GM19467 (cell line): ENCODE results near the gene GRHL1.

Experiments
- ATAC-seq: cut with Tn5 transposase; IDR thresholded peaks from one replicate; pipeline ENCODE4 v1.9.1; 2021; ENCODE audit warnings: mild to moderate bottlenecking, moderate library complexity; ENCODE audit not compliant: unreplicated experiment

The GRHL1 gene

DNA sequence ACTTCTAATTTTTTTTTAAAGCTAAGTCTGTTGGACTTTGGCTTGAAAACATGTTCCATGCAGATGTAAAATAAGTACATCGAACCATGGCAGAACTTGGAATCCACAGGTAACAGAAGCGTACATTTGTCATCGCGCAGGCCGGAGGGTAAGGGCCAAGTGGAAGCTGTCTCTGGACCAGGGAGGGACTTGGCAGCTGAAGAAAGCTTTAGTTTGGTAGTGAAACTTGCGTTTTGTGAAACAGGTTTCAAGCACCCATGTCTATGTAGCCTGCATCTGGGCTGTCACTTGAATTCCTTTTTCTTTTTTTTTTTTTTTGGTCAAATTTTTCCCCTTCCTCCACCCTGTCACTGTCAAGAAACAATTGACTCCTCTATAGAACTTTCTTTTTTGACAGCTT lies 20.4 kb downstream of the GRHL1 start:
- ATAC-seq, result no peak

DNA sequence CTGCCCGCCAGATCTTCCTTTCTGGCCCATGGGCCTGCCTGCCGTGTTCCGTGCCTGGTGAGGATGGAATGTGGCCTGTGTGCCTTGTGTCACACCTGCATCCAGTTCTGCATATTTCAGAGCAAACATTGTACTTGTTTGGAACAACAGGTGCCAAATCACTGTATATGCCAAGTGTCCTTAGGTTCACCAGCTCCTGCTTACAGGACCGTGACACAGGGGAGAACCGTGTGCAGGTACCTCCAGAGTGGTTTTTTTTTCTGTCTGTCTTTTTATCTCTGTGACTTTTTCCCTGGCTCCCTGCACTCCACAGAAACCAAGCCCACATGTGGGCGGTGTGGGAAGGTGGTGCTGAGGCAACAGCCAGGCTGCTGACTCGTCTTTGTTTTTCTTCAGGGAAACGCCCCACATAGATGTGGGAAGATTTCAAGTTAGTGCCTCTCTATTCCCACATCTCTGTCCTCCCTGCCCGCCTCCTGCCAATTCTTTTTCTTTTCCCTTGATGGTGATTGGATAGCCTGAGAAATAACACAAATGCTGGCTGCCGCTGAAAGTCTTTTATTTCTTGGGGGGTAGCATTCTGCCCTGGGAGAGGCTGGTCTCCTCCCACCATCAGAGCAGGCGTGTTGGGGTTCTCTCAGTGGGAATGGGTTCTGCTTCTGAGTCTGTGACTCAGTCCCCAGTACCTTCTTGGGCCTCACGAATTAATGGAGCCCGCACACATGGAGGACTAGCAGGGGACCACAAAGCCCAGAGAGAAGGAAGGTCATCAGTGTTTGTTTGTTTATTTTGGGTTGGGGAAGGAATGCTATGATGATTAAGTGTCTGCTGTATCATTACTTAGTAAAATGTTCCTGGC lies 21.4 kb downstream of the GRHL1 start:
- ATAC-seq, result no peak

DNA sequence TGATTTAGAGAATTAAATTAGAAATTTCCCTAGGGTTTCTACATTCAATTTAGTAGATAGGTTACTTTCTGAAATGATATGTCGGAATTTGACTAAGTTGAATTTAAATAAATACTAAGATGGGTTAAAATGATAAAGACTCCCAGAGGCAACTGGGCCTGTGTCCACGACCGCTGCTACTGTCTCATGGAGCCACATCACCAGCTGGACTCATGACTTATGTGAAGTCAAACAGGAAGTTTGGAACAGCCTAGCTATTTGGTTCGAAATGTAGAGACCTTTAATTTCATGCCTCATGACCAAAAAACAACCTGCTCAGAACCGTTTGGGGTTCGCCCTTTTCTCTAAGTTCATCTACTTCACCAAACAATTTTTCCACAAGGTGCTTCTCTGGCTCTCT lies 22.2 kb downstream of the GRHL1 start:
- ATAC-seq, result no peak

DNA sequence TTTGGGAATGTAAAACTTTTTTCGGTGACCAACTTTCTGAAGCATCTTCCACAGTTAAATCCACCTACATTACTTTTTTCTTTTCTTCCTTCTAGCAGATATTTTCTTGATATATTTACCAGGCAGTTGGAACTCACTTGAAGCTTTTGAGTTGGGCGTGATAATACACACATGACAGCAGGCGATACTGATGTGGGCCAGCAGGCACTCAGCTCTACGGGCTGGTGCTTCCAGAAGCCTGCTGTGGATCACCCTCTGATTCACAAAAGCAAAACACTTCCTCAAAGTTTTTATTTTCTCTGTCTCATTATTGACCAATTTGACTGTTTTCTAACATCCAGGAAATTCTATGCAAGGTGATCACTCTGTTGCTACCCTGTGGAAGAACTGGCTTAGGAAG lies 22.9 kb downstream of the GRHL1 start:
- ATAC-seq, result no peak

DNA sequence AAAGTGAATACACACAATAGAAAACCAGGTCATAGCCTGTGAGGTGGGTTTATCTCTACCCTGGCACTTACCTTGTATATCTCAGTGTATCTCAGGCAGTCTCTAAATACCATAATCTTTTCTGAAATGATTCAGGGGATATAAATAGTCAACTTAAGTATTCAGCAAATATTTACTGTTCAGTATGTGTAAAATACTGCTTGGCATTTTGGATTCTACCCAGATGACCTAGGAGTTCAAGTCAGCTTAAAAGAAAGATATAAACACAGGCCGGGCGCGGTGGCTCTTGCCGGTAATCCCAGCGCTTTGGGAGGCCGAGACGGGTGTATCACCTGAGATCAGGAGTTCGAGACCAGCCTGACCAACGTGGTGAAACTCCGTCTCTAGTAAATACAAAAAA lies 23.8 kb downstream of the GRHL1 start:
- ATAC-seq, result no peak

DNA sequence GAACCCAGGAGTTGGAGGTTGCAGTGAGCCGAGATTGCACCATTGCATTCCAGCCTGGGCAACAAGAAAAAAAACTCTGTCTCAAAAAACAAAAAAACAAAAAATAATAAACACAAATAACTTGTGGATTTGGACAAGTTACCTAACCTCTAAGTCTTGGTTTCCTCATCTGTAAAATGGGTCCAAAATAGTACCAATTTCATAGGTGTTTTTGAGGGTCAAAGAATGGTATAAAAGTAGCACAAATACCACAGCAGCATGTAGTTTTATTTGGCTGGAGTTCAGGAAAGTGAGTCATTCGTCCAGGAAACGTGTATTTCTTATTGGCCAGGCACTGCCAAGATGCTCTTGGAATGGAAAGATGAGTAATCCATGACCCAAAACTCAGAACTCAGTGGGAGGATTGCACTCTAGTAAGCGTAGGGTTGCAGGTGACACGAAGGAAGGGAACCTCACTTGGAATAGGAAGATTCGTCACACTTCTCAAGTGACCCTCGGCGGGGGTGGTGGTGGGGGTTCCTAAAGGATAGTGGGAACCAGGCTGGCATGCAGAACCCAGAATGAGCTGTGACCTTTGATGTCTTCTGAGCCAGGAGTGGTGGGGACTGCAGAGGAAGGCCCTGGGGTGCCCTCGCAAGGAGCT lies 24.4 kb downstream of the GRHL1 start:
- no peak for ATAC-seq

DNA sequence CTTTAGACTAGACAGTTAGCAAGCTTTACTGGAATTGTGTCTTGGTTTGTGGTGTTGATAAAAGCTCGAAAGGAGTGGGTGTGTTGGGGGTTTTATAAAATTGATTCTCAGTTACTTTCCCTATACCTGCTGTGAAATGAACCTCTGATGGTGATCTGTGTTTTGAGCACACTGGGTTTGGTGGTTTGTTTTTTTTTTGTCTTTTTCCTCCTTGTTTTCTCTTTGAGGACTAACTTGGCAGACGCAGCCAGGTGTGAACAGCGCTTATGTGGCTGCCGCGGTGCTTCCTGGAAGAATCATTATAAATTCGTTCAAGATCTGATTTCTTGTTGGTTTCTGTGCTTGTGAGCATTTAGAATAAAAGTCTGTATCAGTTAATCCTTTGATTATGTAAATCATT lies 28.5 kb downstream of the GRHL1 start:
- no peak for ATAC-seq

DNA sequence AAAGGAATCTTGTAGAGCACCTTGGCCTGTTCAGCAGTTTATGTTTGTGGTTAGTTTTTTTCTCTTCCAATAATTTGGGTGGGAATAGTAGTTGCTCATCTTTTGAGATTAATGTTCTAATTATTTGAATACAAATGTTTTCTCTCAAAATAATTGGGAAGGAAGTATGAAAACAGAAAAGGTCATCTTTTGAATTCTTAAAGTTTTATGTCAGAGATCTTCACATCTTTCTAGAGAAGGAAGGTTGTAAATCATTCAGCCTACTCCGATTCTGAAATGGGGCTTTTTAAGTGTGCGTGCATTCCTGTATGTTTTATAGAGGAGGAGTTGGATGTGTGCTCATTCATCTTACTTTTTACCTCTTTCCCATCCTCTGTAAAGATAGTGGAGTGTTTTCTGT lies 29.0 kb downstream of the GRHL1 start:
- ATAC-seq, result no peak

DNA sequence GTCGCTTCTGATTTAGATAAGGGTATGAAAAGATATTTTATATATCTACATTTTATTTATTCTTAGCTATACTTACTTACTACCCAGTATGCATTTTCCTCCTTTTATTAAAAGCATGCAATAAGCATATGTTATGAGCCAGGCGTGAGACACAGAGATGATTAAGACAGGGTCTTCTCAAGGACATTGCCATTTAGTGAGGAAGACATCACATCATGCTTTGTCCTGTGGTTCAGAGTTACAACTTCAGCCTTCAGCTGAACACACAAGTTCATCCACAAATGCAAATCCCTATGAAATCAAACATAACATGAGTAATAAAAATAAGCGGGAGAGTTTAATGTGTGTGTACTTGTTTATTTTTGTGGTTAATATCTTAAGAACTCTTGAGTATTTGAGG lies 30.2 kb downstream of the GRHL1 start:
- ATAC-seq, result no peak

DNA sequence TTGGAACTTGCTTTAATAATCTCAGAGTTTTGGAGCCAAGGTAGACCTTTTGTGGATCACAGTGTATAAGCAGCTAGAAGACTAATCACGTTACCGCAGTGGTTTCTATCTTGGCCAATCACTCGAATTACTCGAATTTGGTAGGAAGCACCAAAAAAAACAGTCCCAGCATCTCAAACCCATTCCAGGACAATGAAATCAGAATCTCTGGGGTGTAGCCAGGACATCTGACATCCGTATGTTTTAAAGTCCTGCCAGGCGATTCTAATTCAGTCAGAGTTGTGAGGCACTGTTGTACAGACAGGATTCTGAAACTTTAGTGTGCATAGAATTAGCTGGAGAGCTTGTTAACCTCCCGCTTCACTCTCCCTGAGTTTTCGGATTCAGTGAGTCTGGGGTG lies 30.8 kb downstream of the GRHL1 start:
- ATAC-seq, result no peak

DNA sequence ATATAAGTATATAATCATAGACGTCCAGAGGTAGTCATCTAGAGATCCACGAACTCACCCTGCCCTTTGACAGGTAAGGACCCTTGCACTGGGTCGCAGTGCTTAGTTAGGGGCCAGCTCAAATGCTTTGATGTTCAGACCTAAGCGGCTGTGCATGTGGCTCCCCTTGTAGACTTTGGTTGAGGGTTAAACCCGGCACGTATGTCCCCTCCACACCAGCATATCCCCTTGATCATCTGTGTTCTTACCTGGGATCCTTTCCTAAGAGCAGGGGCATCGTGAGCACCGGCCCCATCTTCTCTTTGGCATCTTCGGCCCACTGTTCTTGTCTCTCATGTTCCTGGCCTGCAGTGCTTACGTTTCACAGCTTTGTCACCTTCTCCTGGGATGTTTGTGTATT lies 31.4 kb downstream of the GRHL1 start:
- no peak for ATAC-seq

DNA sequence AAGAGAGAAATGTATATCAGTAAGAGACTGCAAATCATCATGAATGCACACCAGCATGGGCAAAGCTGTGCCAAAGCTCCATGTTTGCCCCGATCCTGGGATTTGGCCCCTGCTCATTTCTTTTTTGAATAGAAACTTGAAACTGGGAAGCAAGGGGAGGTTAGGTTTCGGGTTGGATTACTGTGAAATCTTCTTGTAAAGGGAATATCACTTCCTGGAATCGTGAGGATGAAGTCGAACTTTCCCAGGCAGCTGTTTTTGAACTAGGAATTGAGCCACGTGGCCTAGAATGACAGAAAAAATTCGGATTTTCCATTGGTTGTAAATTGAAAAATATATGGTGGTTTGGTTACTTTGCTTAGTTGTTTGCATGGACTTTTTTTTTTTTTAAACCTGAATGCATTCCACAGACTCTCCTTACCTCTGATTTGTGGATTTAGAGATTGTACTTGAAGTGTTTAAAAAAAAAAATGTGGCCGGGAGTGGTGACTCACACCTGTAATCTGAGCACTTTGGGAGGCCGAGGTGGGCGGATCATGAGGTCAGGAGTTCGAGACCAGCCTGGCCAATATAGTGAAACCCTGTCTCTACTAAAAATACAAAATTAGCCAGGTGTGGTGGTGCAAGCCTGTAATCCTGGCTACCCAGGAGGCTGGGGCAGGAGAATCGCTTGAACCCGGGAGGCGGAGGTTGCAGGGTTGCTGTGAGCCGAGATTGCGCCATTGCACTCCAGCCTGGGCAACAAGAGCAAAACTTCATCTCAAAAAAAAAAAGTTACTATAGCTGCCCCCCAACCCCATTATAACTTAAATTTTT lies 32.1 kb downstream of the GRHL1 start:
- ATAC-seq, result no peak

DNA sequence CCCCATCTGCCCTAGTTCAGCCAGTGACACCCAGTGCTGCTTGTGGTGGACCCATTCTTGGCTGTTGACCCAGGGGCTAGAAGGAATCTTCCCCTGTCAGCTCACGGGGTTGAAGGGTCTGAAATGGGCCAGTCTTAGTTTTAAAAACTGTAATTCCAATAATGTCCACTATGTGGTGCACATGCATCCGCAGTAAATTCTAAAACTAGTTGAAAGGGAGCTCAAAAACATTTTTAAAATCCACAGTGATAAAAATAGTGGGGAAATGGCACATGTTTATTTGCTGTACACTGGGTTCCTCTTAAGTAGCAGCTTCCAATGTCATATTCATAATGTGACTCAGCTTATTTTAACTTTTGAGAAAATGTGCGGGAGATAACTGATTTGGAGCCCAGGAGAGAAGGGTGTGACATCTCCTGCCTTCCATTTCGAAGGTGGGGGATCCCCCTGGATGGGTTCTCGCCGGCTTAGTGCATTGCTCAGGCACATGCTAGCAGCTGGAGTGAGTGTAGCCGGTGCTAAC lies 32.8 kb downstream of the GRHL1 start:
- no peak for ATAC-seq

DNA sequence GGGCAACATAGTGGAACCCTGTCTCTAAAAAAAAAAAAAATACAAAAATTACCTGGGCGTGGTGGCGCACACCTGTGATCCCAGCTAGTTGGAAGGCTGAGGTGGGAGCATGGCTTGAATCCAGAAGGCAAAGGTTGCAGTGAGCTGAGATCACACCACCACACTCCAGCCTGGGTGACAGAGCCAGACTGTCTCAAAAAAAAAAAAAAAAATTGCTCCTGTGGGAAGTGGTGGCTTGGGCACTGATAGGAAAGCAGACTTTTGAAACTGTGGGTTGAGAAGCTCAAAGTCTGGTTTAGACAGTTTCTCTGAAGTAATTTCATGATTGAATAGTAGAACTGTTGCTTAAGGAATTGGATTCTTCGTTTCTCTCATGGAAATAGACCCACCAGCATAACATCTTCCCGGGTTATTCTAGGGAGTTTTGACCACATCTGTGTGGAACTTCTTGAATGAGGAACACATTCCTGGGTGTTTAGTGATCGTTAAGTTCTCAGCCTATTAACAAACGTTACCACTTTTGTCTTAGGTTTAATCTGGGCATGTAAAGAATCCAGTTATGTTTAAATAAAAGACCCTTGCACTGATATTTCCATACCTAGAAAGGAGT lies 33.5 kb downstream of the GRHL1 start:
- no peak for ATAC-seq

DNA sequence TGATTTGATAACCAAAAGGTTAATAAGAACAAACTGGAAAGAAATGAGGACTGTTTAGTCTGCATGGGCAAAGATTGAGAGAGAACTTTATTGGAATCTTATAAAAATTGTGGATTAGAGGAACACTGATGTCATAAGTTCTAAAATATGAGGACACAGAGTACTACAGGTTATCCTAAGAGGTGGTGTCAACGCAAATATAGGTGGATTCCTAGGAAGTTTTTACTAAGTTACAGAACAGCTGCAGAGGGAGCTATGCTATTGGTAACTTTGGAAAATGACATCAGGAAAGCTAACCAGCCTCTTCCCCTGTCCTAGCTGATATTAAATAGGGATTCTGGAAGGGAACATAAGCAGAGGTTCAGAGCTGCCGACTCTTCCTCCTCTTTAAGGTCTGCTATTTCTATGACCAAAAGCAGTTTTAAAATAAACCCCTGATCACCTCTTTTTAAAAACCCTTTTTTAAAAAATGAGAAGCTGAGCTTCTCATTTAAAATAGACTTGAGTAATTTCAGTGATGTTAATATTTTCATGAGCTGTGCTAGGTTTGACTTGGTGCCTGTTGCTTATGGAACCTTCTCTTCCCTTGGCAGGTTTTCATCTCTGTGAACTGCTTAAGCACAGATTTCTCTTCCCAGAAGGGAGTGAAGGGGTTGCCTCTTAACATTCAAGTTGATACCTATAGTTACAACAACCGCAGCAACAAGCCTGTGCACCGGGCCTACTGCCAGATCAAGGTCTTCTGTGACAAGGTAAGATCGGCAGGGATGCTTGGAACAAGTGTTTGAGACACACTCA lies 34.2 kb downstream of the GRHL1 start:
- ATAC-seq, result no peak

DNA sequence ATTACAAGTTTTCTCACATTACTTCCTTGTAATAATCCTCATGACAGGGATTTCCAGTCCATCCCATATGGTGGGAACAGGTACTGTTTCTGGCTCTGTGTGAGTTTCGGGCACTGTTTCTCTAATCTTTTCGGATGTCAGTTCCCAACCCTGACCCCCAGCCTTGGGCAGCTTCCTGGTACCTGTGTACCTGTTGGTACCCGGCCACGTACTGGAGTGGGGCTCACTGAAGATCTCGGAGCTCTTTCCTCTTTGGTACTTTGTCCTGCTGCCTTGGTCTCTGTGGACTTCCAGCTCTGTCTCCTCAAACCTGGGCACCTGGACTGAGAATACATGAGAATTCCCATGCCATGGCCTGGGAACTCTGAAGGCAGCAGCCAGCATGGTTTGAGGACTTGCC lies 36.8 kb downstream of the GRHL1 start:
- ATAC-seq, result no peak

DNA sequence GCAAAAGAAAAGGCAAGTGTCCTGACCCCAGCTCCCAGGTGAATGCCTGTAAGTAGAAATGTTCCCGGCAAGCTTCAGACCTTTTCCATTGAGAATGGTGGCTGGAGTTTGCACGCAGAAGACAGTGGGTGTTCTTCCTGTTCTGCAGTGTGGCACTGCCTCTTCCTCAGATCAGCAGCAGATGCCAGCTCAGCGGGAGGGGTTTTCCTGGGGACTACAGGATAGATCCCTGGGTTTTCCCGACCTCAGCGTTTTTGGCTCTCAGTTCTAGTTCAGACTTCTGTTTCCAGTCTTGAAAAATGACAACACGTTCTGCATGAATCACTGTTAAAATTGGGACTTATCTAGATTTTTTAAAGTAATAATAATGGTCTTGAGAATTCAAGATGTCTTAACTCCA lies 39.2 kb downstream of the GRHL1 start:
- ATAC-seq, result no peak

DNA sequence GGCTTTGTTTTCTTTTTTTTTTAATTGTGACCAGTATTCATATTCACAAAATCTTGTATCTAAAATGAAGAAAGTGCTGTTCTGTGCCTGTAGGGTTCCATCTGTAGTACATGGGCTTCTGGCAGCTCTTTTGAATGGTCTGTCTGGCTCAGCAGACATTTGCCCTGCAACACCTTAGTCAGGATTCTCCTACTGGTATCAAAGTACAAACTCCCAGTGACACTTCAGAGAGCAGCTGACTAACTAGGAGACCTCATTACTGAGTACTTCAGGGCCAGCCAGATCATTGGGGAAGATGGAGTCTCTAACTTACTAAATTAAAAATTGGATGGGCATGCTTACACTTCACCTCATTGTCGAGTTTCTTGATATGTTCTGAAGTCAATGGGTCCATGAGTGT lies 39.7 kb downstream of the GRHL1 start:
- no peak for ATAC-seq

DNA sequence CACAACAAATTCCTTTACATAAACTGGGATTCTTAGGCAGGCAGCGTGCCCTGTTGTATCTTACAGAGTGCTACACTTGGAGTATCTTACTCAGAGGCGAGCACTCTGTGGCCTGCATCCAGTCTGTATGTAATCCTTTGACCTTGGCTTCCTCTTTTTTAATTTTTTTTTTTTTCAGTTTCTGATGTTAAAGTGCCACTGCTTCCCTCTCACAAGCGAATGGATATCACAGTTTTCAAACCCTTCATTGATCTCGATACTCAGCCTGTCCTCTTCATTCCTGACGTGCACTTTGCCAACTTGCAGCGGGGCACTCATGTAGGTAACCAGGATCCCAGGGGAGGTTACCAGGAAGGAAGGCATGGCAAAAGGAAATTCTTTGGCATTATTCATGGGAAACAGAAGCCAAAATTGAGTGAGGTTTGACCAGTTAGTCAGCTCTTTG lies 40.4 kb downstream of the GRHL1 start:
- no peak for ATAC-seq
